22Rv1 (cell line): ENCODE data around the gene ALAS1.

Experiments used
- ZFX ChIP-seq: fragments of 450-650 bp; IDR thresholded peaks from 2 replicates; pipeline ENCODE4 v1.6.1; 2017; ENCODE audit warnings: antibody characterized with exemption, borderline replicate concordance
- TF ChIP-seq, protein P1 (sequence below): fragments of 450-650 bp; IDR thresholded peaks from 2 replicates; pipeline ENCODE4 v1.5.1; 2017; ENCODE audit warnings: mild to moderate bottlenecking

- TF ChIP-seq, protein P1, sequence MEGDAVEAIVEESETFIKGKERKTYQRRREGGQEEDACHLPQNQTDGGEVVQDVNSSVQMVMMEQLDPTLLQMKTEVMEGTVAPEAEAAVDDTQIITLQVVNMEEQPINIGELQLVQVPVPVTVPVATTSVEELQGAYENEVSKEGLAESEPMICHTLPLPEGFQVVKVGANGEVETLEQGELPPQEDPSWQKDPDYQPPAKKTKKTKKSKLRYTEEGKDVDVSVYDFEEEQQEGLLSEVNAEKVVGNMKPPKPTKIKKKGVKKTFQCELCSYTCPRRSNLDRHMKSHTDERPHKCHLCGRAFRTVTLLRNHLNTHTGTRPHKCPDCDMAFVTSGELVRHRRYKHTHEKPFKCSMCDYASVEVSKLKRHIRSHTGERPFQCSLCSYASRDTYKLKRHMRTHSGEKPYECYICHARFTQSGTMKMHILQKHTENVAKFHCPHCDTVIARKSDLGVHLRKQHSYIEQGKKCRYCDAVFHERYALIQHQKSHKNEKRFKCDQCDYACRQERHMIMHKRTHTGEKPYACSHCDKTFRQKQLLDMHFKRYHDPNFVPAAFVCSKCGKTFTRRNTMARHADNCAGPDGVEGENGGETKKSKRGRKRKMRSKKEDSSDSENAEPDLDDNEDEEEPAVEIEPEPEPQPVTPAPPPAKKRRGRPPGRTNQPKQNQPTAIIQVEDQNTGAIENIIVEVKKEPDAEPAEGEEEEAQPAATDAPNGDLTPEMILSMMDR = no peak
- TF ChIP-seq ZFX = no peak
Measured at GRCh38 chr3:52196977-52197376, 983 bp upstream of the ALAS1 start.
